Neuronal stem cell (in vitro differentiated cells): ENCODE data around the gene MAPKBP1.
A peak's percentile ranks its signal among the peaks of the same experiment; 100 is the strongest.

Source experiments
- DNase-seq: peaks from one replicate; pipeline ENCODE4 v3.0.0-alpha.2; 2013; ENCODE audit warnings: low spot score
- H2AFZ ChIP-seq: one replicate; pipeline ENCODE4 v1.6.1; 2013; ENCODE audit warnings: mild to moderate bottlenecking, low read length, inconsistent platforms
- H2AK5ac ChIP-seq: 2 replicates; pipeline ENCODE4 v1.6.1; 2013; ENCODE audit warnings: low read depth, mild to moderate bottlenecking, inconsistent platforms, low read length, moderate library complexity, mixed read lengths
- H2BK120ac ChIP-seq: 2 replicates; pipeline ENCODE4 v1.6.1; 2013; ENCODE audit warnings: low read depth, mild to moderate bottlenecking, inconsistent platforms, low read length, moderate library complexity, mixed read lengths
- H2BK12ac ChIP-seq: one replicate; pipeline ENCODE4 v1.6.1; 2013; ENCODE audit warnings: low read length, inconsistent platforms
- H2BK15ac ChIP-seq: 2 replicates; pipeline ENCODE4 v1.6.1; 2013; ENCODE audit warnings: mild to moderate bottlenecking, low read length, inconsistent platforms, mixed read lengths
- H2BK5ac ChIP-seq: one replicate; pipeline ENCODE4 v1.6.1; 2013; ENCODE audit warnings: inconsistent platforms, mild to moderate bottlenecking, low read length, moderate library complexity
- H3K14ac ChIP-seq: one replicate; pipeline ENCODE4 v1.6.1; 2013; ENCODE audit warnings: low read length, inconsistent platforms
- H3K18ac ChIP-seq: 2 replicates; pipeline ENCODE4 v1.6.1; 2013; ENCODE audit warnings: low read length, inconsistent platforms
- H3K23ac ChIP-seq: 2 replicates; pipeline ENCODE4 v1.6.1; 2013; ENCODE audit warnings: low read depth, mild to moderate bottlenecking, mixed read lengths, low read length, inconsistent platforms; ENCODE audit not compliant: poor library complexity
- H3K27ac ChIP-seq: replicated peaks from 3 replicates; pipeline ENCODE4 v1.5.1; 2013; ENCODE audit warnings: low read length, inconsistent platforms
- H3K27me3 ChIP-seq, 3 experiments: 2 replicates each; pipeline ENCODE4 v1.6.1; 2013; ENCODE audit warnings: low read length in 3 of 3, mild to moderate bottlenecking in 2 of 3, inconsistent platforms in 1 of 3, low read depth in 1 of 3, mixed read lengths in 1 of 3, moderate library complexity in 1 of 3; ENCODE audit not compliant: control insufficient read depth in 3 of 3, insufficient read depth in 3 of 3
- H3K36me3 ChIP-seq, 2 donors: replicated peaks in 1 of 2; 2 replicates each; pipeline ENCODE4 v1.6.1; 2013; ENCODE audit warnings: low read length in 2 of 2; ENCODE audit not compliant: control insufficient read depth in 2 of 2, insufficient read depth in 2 of 2
- H3K4ac ChIP-seq: 2 replicates; pipeline ENCODE4 v1.6.1; 2013; ENCODE audit warnings: inconsistent platforms, mild to moderate bottlenecking, low read length, moderate library complexity
- H3K4me1 ChIP-seq, 2 donors: 1 replicate in 1 of 2; 2 replicates in 1 of 2; pipeline ENCODE4 v1.6.1; 2013; ENCODE audit warnings: low read length in 2 of 2, low read depth in 1 of 2; ENCODE audit not compliant: control insufficient read depth in 2 of 2, insufficient read depth in 1 of 2
- H3K4me2 ChIP-seq: one replicate; pipeline ENCODE4 v1.6.1; 2013; ENCODE audit warnings: mild to moderate bottlenecking, low read length, inconsistent platforms; ENCODE audit not compliant: insufficient read depth, poor library complexity, severe bottlenecking
- H3K4me3 ChIP-seq, 2 donors: 2 replicates each; pipeline ENCODE4 v1.5.1; 2013; ENCODE audit warnings: low read length in 2 of 2, mild to moderate bottlenecking in 2 of 2, inconsistent platforms in 1 of 2, moderate library complexity in 1 of 2
- H3K79me1 ChIP-seq: one replicate; pipeline ENCODE4 v1.6.1; 2013; ENCODE audit warnings: low read depth, mild to moderate bottlenecking, inconsistent platforms, low read length, moderate library complexity
- H3K9ac ChIP-seq: one replicate; pipeline ENCODE4 v1.6.1; 2013; ENCODE audit warnings: mild to moderate bottlenecking, low read depth, low read length, inconsistent platforms; ENCODE audit not compliant: poor library complexity
- H3K9me3 ChIP-seq, 2 donors: replicated peaks in 1 of 2; 2 replicates each; pipeline versions ENCODE3 to v1.6.1; 2013; ENCODE audit warnings: low read length in 2 of 2, mild to moderate bottlenecking in 2 of 2, inconsistent platforms in 1 of 2, low read depth in 1 of 2, mixed read lengths in 1 of 2, moderate library complexity in 1 of 2; ENCODE audit not compliant: control insufficient read depth in 2 of 2, insufficient read depth in 1 of 2
- H4K8ac ChIP-seq: one replicate; pipeline ENCODE4 v1.6.1; 2013; ENCODE audit warnings: low read depth, mild to moderate bottlenecking, inconsistent platforms, low read length, moderate library complexity
- H4K91ac ChIP-seq: one replicate; pipeline ENCODE4 v1.6.1; 2013; ENCODE audit warnings: low read length, low read depth, mild to moderate bottlenecking, inconsistent platforms; ENCODE audit not compliant: poor library complexity
- WGBS, 2 donors: extraction: QIAGEN DNeasy Blood & Tissue Kit; methylation state at CpG; one replicate each; pipeline ENCODE4 v1.1.7; 2013; ENCODE audit warnings: missing lambda C conversion rate in 2 of 2, mixed read lengths in 1 of 2; ENCODE audit not compliant: insufficient read length in 2 of 2, insufficient replicate concordance in 1 of 2; ENCODE audit errors: extremely low coverage in 2 of 2; 5-methylcytosine and 5-hydroxymethylcytosine counted together

MAPKBP1 gene

GRCh38 chr15:41834096-41834495, 59.8 kb downstream of the MAPKBP1 start:
- H4K8ac ChIP-seq = no peak overlapping the region
- H4K91ac ChIP-seq = no peak overlapping the region
- H3K4me2 ChIP-seq = no peak overlapping the region
- no peak for DNase-seq
- no peak overlapping the region for H2BK12ac ChIP-seq
- WGBS, 2 donors = no CpG with 5 or more reads among the region's 3 CpGs
- no peak overlapping the region for H3K9ac ChIP-seq
- H3K23ac ChIP-seq = no peak overlapping the region
- no peaks in the 10 kb centered on the region for H3K9me3 ChIP-seq
- H3K79me1 ChIP-seq = peaks cover 7% of the 10 kb centered on the region
- no peak overlapping the region for H2BK15ac ChIP-seq
- H3K4me1 ChIP-seq = peaks cover under 1 to 3% of the 10 kb centered on the region in 2 donors
- no peak overlapping the region for H3K4ac ChIP-seq
- H2AFZ ChIP-seq = no peak overlapping the region
- no peak overlapping the region for H2BK5ac ChIP-seq
- H3K36me3 ChIP-seq = peaks cover 14 to 49% of the 10 kb centered on the region in 2 donors
- no peak overlapping the region for H2BK120ac ChIP-seq
- no peaks in the 10 kb centered on the region for H3K27me3 ChIP-seq
- H3K18ac ChIP-seq = no peak overlapping the region
- no peak overlapping the region for H3K4me3 ChIP-seq
- no peak overlapping the region for H2AK5ac ChIP-seq
- H3K14ac ChIP-seq = no peak overlapping the region
- no peak overlapping the region for H3K27ac ChIP-seq

GRCh38 chr15:41836073-41836472, 61.8 kb downstream of the MAPKBP1 start:
- no peak overlapping the region for H3K4ac ChIP-seq
- H3K18ac ChIP-seq = no peak overlapping the region
- H2BK15ac ChIP-seq = no peak overlapping the region
- no peaks in the 10 kb centered on the region for H3K27me3 ChIP-seq
- H3K36me3 ChIP-seq = peaks cover 17 to 33% of the 10 kb centered on the region in 2 donors
- no peak overlapping the region for H3K4me2 ChIP-seq
- H2AK5ac ChIP-seq = no peak overlapping the region
- no CpG with 5 or more reads among the region's 6 CpGs for WGBS, 2 donors
- H2BK5ac ChIP-seq = no peak overlapping the region
- no peak overlapping the region for H2AFZ ChIP-seq
- no peak overlapping the region for H3K4me3 ChIP-seq
- no peak overlapping the region for H2BK12ac ChIP-seq
- H3K4me1 ChIP-seq = no peaks in the 10 kb centered on the region
- no peak for DNase-seq
- no peak overlapping the region for H4K91ac ChIP-seq
- H3K23ac ChIP-seq = no peak overlapping the region
- no peak overlapping the region for H3K27ac ChIP-seq
- peak overlapping the region; percentile 60 for H3K9ac ChIP-seq
- peak overlapping the region; percentile 61 for H2BK120ac ChIP-seq
- H3K14ac ChIP-seq = no peak overlapping the region
- H3K79me1 ChIP-seq = peaks cover 9% of the 10 kb centered on the region
- H3K9me3 ChIP-seq = no peaks in the 10 kb centered on the region
- H4K8ac ChIP-seq = no peak overlapping the region

- no CpG with 5 or more reads among the region's 23 CpGs for WGBS, 2 donors
- no peak overlapping the region for H4K8ac ChIP-seq
- no peak overlapping the region for H2BK5ac ChIP-seq
- H4K91ac ChIP-seq = no peak overlapping the region
- no peak overlapping the region for H3K4ac ChIP-seq
- no peak overlapping the region for H3K14ac ChIP-seq
- no peak overlapping the region for H2BK15ac ChIP-seq
- peak overlapping the region in 1 of 2 donors; percentile 26 for H3K4me3 ChIP-seq
- H2BK120ac ChIP-seq = no peak overlapping the region
- no peak overlapping the region for H2AK5ac ChIP-seq
- H3K27me3 ChIP-seq = no peaks in the 10 kb centered on the region
- H3K36me3 ChIP-seq = peaks cover 14 to 26% of the 10 kb centered on the region in 2 donors
- H3K27ac ChIP-seq = no peak overlapping the region
- no peak overlapping the region for H2AFZ ChIP-seq
- H2BK12ac ChIP-seq = no peak overlapping the region
- no peak overlapping the region for H3K4me2 ChIP-seq
- H3K4me1 ChIP-seq = no peaks in the 10 kb centered on the region
- no peaks in the 10 kb centered on the region for H3K9me3 ChIP-seq
- H3K18ac ChIP-seq = no peak overlapping the region
- no peak for DNase-seq
- H3K9ac ChIP-seq = no peak overlapping the region
- peaks cover 9% of the 10 kb centered on the region for H3K79me1 ChIP-seq
- no peak overlapping the region for H3K23ac ChIP-seq
These were observed 62.6 kb downstream of the MAPKBP1 start for GRCh38 chr15:41836713-41837454.

- no peak for DNase-seq
- WGBS, 2 donors = no CpG with 5 or more reads among the region's 6 CpGs
- H3K9me3 ChIP-seq = no peaks in the 10 kb centered on the region
These were observed 64.2 kb downstream of the MAPKBP1 start, which contains the start of gene PLA2G4B for GRCh38 chr15:41838400-41838897. TSS of gene PLA2G4B (plus strand) at chr15:41838847. CDS start at chr15:41838914, 67 bp downstream.

More at GRCh38 chr15:41838400-41838897, 64.2 kb downstream of the MAPKBP1 start, which contains the start of gene PLA2G4B:
- Histone ChIP-seq H3K36me3 (peaks cover 13 to 19% of the 10 kb centered on the region in 2 donors), H3K4me2 (no peak within 1 kb of the TSS), H2BK12ac (peak within 1 kb of the TSS; percentile 16), H2BK15ac (no peak within 1 kb of the TSS), H4K91ac (no peak within 1 kb of the TSS), H3K4me3 (no peak within 1 kb of the TSS), H3K4ac (no peak within 1 kb of the TSS), H2AFZ (no peak within 1 kb of the TSS), H3K4me1 (no peaks in the 10 kb centered on the region), H3K9ac (peak within 1 kb of the TSS; percentile 44), H2BK120ac (no peak within 1 kb of the TSS), H3K27ac (no peak within 1 kb of the TSS), H3K18ac (peak within 1 kb of the TSS; percentile 71), H3K27me3 (no peaks in the 10 kb centered on the region), H3K79me1 (peaks cover 7% of the 10 kb centered on the region), H3K14ac (peak within 1 kb of the TSS; percentile 75), H2AK5ac (peak within 1 kb of the TSS; percentile 63), H4K8ac (peak within 1 kb of the TSS; percentile 17), H3K23ac (peak within 1 kb of the TSS; percentile 73), H2BK5ac (peak within 1 kb of the TSS; percentile 53)
